Measurements from ENCODE around the gene CHST13. TPM values are rescaled to one million over a fixed set of nuclear protein-coding genes. Genes with fewer than 3 reads are reported as not detected.

The CHST13 gene
- total RNA-seq, 2 experiments from 2014 or later, result not detected

- Mint-ChIP-seq H3K27ac (no peak overlapping the region), H3K9me3 (no peaks in the 10 kb centered on the region), H3K4me3 (no peak overlapping the region), H3K27me3 (peaks cover 6% of the 10 kb centered on the region), H3K4me1 (ENCODE audit: low read depth) (no peaks in the 10 kb centered on the region), H3K36me3 (ENCODE audit: low read depth) (no peaks in the 10 kb centered on the region)
- no peak for DNase-seq
- TF ChIP-seq CTCF (IDR thresholded peaks at IDR 0.05), result no peak
- H3K9me3 ChIP-seq (ENCODE audit: control insufficient read depth in 1 of 2, insufficient read depth in 1 of 2, low read length in 2 of 2), result peaks cover 0 to 8% of the 10 kb centered on the region in 2 experiments
- H3K4me1 ChIP-seq (ENCODE audit: insufficient read depth, low read length), result no peaks in the 10 kb centered on the region
- ChIA-PET CTCF (no interaction called here), POLR2A (no interaction called here)
- no peak for ATAC-seq (ENCODE audit: poor library complexity)
- intact Hi-C loops (cut with DNase I, micrococcal nuclease), result no loop called here
- no peak overlapping the region for H3K4me3 ChIP-seq (ENCODE audit: low read length)
- no peaks in the 10 kb centered on the region for H3K36me3 ChIP-seq (ENCODE audit: insufficient read depth, low read length)
- no peaks in the 10 kb centered on the region for H3K27me3 ChIP-seq (ENCODE audit: control insufficient read depth in 1 of 2, insufficient read depth in 2 of 2, low read length in 2 of 2)
- H3K27ac ChIP-seq (ENCODE audit: low read depth in 1 of 2, low read length in 2 of 2), result no peak overlapping the region
Observed at GRCh38 chr3:126538316-126538715, 14.4 kb downstream of the CHST13 start.

- no peaks in the 10 kb centered on the region for H3K36me3 Mint-ChIP-seq (ENCODE audit: low read depth)
- intact Hi-C loops (cut with DNase I, micrococcal nuclease), result no loop called here
- Histone ChIP-seq H3K27ac (ENCODE audit: low read depth in 1 of 2, low read length in 2 of 2) (no peak overlapping the region), H3K4me3 (ENCODE audit: low read length) (no peak overlapping the region), H3K36me3 (ENCODE audit: insufficient read depth, low read length) (no peaks in the 10 kb centered on the region), H3K27me3 (ENCODE audit: control insufficient read depth in 1 of 2, insufficient read depth in 2 of 2, low read length in 2 of 2) (no peaks in the 10 kb centered on the region), H3K4me1 (ENCODE audit: insufficient read depth, low read length) (no peaks in the 10 kb centered on the region), H3K9me3 (ENCODE audit: control insufficient read depth in 1 of 2, insufficient read depth in 1 of 2, low read length in 2 of 2) (peaks cover 0 to 8% of the 10 kb centered on the region in 2 experiments)
- peaks cover 6% of the 10 kb centered on the region for H3K27me3 Mint-ChIP-seq
- H3K4me3 Mint-ChIP-seq, result no peak overlapping the region
- ATAC-seq (ENCODE audit: poor library complexity) (no peak), DNase-seq (no peak)
- no peak overlapping the region for H3K27ac Mint-ChIP-seq
- no peak for TF ChIP-seq CTCF (IDR thresholded peaks at IDR 0.05)
- no peaks in the 10 kb centered on the region for H3K9me3 Mint-ChIP-seq
- no peaks in the 10 kb centered on the region for H3K4me1 Mint-ChIP-seq (ENCODE audit: low read depth)
- ChIA-PET POLR2A (no interaction called here), CTCF (no interaction called here)
Observed at GRCh38 chr3:126538966-126539365, 15.0 kb downstream of the CHST13 start.

GRCh38 chr3:126539558-126540250, 15.7 kb downstream of the CHST13 start:
- peak in 1 of 14 experiments; percentile 10 for DNase-seq

More at GRCh38 chr3:126539558-126540250, 15.7 kb downstream of the CHST13 start:
- H3K27ac Mint-ChIP-seq, result no peak overlapping the region
- no peaks in the 10 kb centered on the region for H3K36me3 Mint-ChIP-seq (ENCODE audit: low read depth)
- ATAC-seq (ENCODE audit: poor library complexity), result no peak
- H3K4me3 ChIP-seq (ENCODE audit: low read length), result no peak overlapping the region
- POLR2A ChIA-PET, result no interaction called here
- H3K4me1 ChIP-seq (ENCODE audit: insufficient read depth, low read length), result no peaks in the 10 kb centered on the region
- intact Hi-C loops (cut with DNase I, micrococcal nuclease), result no loop called here
- peaks cover 0 to 8% of the 10 kb centered on the region in 2 experiments for H3K9me3 ChIP-seq (ENCODE audit: control insufficient read depth in 1 of 2, insufficient read depth in 1 of 2, low read length in 2 of 2)
- H3K9me3 Mint-ChIP-seq, result no peaks in the 10 kb centered on the region
- no peaks in the 10 kb centered on the region for H3K4me1 Mint-ChIP-seq (ENCODE audit: low read depth)
- H3K36me3 ChIP-seq (ENCODE audit: insufficient read depth, low read length), result no peaks in the 10 kb centered on the region
- H3K27ac ChIP-seq (ENCODE audit: low read depth in 1 of 2, low read length in 2 of 2), result no peak overlapping the region
- no peak overlapping the region for H3K4me3 Mint-ChIP-seq
- no peaks in the 10 kb centered on the region for H3K27me3 ChIP-seq (ENCODE audit: control insufficient read depth in 1 of 2, insufficient read depth in 2 of 2, low read length in 2 of 2)
- no peaks in the 10 kb centered on the region for H3K27me3 Mint-ChIP-seq
- CTCF ChIA-PET, result no interaction called here
- no peak for TF ChIP-seq CTCF (IDR thresholded peaks at IDR 0.05)
